OCI-LY7 (cell line): ENCODE data around the gene METTL25B. TPM values are rescaled to one million over a fixed set of nuclear protein-coding genes. Genes with fewer than 3 reads are reported as not detected.

Source experiments
- BruUV-seq: library from RNA; stranded (reverse); fragments of 400-500 nt; replicated peaks from 2 replicates; lab custom pipeline; 2021; lab: Mats Ljungman, UMichigan
- CTCF ChIA-PET: fragments of 300-600 bp; sonication (Branson Sonifier 250); formaldehyde crosslinking; loops from one replicate; lab custom pipeline; 2022; ENCODE audit warnings: antibody characterized with exemption; ENCODE audit not compliant: unreplicated experiment; lab: Charles Lee
- POLR2A ChIA-PET: fragments of 300-600 bp; sonication (Branson Sonifier 250); formaldehyde crosslinking; loops from one replicate; lab custom pipeline; 2022; ENCODE audit warnings: antibody characterized with exemption; lab: Charles Lee
- DNase-seq: peaks from one replicate; pipeline ENCODE4 v3.0.0-alpha.2; 2015; ENCODE audit warnings: low spot score
- H2AFZ ChIP-seq: fragments of 200-600 bp; sonication (generic), shearing (Covaris generic); 2 replicates; pipeline ENCODE4 v1.6.1; 2014; ENCODE audit warnings: mild to moderate bottlenecking, antibody characterized with exemption, low read length, moderate library complexity
- H3K27ac ChIP-seq: fragments of 200-600 bp; sonication (generic); 2 replicates; pipeline ENCODE4 v1.5.1; 2014; ENCODE audit warnings: mixed run types, low read depth, mild to moderate bottlenecking, moderate library complexity, low read length, inconsistent platforms; ENCODE audit not compliant: poor library complexity, severe bottlenecking
- H3K36me3 ChIP-seq: fragments of 200-600 bp; sonication (generic); 2 replicates; pipeline ENCODE4 v1.6.1; 2014; ENCODE audit warnings: mild to moderate bottlenecking, antibody characterized with exemption, low read length, moderate library complexity, mixed read lengths; ENCODE audit not compliant: insufficient read depth
- H3K4me1 ChIP-seq: fragments of 200-600 bp; sonication (generic); 2 replicates; pipeline ENCODE4 v1.5.1; 2014; ENCODE audit warnings: mild to moderate bottlenecking, low read length; ENCODE audit not compliant: insufficient read depth, poor library complexity, severe bottlenecking
- H3K4me2 ChIP-seq: fragments of 200-600 bp; sonication (generic); 2 replicates; pipeline ENCODE4 v1.6.1; 2014; ENCODE audit warnings: mild to moderate bottlenecking, low read length
- H3K4me3 ChIP-seq: fragments of 200-600 bp; sonication (generic); 2 replicates; pipeline ENCODE4 v1.5.1; 2014; ENCODE audit warnings: mild to moderate bottlenecking, low read depth, low read length; ENCODE audit not compliant: poor library complexity, severe bottlenecking
- H3K79me2 ChIP-seq: fragments of 200-600 bp; sonication (generic); 2 replicates; pipeline ENCODE4 v1.6.1; 2016; ENCODE audit warnings: low read depth, mild to moderate bottlenecking, low read length, moderate library complexity, mixed read lengths; ENCODE audit not compliant: insufficient read depth
- H3K9me2 ChIP-seq: fragments of 200-600 bp; sonication (generic); 2 replicates; pipeline ENCODE4 v1.6.1; 2016; ENCODE audit warnings: mild to moderate bottlenecking, low read length, mixed read lengths; ENCODE audit not compliant: insufficient read depth
- H3K9me3 ChIP-seq: fragments of 200-600 bp; sonication (generic); 2 replicates; pipeline ENCODE4 v1.6.1; 2014; ENCODE audit warnings: mild to moderate bottlenecking, mixed run types, low read length, mixed read lengths
- H4K20me1 ChIP-seq: fragments of 200-600 bp; sonication (generic); 2 replicates; pipeline ENCODE4 v1.6.1; 2014; ENCODE audit warnings: mild to moderate bottlenecking, antibody characterized with exemption, low read length, moderate library complexity, mixed read lengths; ENCODE audit not compliant: insufficient read depth
- EZH2phosphoT487 ChIP-seq: fragments of 200-600 bp; sonication (generic); IDR thresholded peaks from 2 replicates; pipeline ENCODE4 v1.6.1; 2018; ENCODE audit warnings: low read depth, borderline replicate concordance, mild to moderate bottlenecking, mixed run types, antibody characterized with exemption, low read length, moderate library complexity, mixed read lengths
- intact Hi-C: fragments of 100-400 bp; cut with micrococcal nuclease; formaldehyde crosslinking; loops from one replicate; pipeline ENCODE4 v1.10.0; 2022; ENCODE audit not compliant: unreplicated experiment
- total RNA-seq, 2 experiments: library from RNA; depleted of rRNA in 1 of 2; stranded (reverse); fragments of >200 nt in 1 of 2; shearing (Covaris generic) in 1 of 2; gene quantifications; 2 replicates each; pipeline ENCODE4 v1.2.3, GENCODE V29; 2014 to 2022
- TF ChIP-seq, protein P1 (sequence below): fragments of 200-600 bp; sonication (generic); conservative IDR thresholded peaks from 2 replicates; pipeline ENCODE4 v1.5.1; 2014; ENCODE audit warnings: mild to moderate bottlenecking, antibody characterized with exemption, low read length, moderate library complexity, mixed read lengths

Gene METTL25B
- total RNA-seq, 2 experiments from 2014 or later: 24.7 to 45.6 TPM

DNA sequence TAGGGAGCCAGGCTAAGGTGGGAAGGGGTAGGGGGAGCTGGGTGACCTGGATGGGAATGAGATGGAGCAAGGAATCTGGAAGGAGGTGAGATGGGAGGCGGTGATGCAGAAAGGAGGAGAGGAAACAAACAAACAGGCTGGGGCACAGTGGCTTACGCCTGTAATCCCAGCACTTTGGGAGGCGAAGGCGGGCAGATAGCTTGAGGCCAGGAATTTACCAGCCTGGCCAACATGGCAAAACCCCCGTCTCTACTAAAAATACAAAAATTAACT is 33.6 kb upstream of the METTL25B start:
- BruUV-seq: no TSS peak
- H4K20me1 ChIP-seq: no peaks in the 10 kb centered on the region
- H3K9me3 ChIP-seq: no peaks in the 10 kb centered on the region
- CTCF ChIA-PET: no interaction called here
- no peaks in the 10 kb centered on the region for H3K9me2 ChIP-seq
- H2AFZ ChIP-seq: no peak overlapping the region
- H3K4me1 ChIP-seq: peaks cover 13% of the 10 kb centered on the region
- H3K36me3 ChIP-seq: no peaks in the 10 kb centered on the region
- H3K4me2 ChIP-seq: no peak overlapping the region
- intact Hi-C loops: no loop called here
- no peak for DNase-seq
- H3K27ac ChIP-seq: no peak overlapping the region
- no peak overlapping the region for H3K4me3 ChIP-seq
- TF ChIP-seq, protein P1, sequence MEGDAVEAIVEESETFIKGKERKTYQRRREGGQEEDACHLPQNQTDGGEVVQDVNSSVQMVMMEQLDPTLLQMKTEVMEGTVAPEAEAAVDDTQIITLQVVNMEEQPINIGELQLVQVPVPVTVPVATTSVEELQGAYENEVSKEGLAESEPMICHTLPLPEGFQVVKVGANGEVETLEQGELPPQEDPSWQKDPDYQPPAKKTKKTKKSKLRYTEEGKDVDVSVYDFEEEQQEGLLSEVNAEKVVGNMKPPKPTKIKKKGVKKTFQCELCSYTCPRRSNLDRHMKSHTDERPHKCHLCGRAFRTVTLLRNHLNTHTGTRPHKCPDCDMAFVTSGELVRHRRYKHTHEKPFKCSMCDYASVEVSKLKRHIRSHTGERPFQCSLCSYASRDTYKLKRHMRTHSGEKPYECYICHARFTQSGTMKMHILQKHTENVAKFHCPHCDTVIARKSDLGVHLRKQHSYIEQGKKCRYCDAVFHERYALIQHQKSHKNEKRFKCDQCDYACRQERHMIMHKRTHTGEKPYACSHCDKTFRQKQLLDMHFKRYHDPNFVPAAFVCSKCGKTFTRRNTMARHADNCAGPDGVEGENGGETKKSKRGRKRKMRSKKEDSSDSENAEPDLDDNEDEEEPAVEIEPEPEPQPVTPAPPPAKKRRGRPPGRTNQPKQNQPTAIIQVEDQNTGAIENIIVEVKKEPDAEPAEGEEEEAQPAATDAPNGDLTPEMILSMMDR: no peak
- TF ChIP-seq EZH2phosphoT487: no peak
- H3K79me2 ChIP-seq: no peaks in the 10 kb centered on the region
- POLR2A ChIA-PET: no interaction called here

DNA sequence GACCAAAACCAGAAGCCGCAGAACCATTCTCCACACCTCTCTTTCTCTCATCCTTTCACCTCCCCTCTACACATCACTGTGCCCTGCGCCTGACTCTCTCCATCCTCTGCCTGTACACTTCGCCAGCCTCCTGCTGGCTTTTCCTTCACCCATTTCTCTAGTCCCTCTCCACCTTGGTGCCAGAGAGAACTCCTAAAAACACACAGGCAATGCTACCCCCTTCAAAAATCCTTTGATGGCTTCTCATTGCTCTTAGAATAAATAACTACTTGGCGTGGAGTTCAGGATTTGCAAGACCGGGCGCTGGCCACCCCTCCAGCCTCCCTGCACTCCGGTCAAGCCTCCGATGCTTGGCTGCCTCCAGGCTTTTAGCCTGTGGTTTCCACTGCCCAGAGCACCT is 31.5 kb upstream of the METTL25B start:
- BruUV-seq: no TSS peak

DNA sequence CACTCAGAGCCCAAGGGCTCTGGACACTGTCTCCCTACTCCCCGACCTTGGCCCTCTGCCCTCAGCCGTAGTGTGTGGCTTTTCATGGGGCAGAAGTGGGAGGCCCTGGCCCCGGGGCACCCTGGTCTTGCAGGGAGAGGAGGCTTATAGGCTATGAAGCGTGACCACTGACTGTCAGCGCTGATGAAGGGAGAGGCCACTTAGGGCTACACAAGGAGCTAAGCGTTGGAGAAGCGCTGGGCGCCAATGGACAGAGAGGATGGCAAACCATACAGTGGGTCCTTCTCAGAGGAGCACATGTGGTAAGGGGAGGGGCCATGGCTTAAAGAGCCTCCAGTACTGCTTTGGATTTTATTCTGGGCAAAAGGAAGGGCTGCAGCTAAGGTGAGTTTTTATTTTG is 30.8 kb upstream of the METTL25B start:
- H3K4me1 ChIP-seq: peaks cover 11% of the 10 kb centered on the region
- no peak overlapping the region for H3K27ac ChIP-seq
- ChIA-PET CTCF (no interaction called here), POLR2A (no interaction called here)
- no peak overlapping the region for H3K4me2 ChIP-seq
- BruUV-seq: no TSS peak
- no peaks in the 10 kb centered on the region for H4K20me1 ChIP-seq
- no peaks in the 10 kb centered on the region for H3K36me3 ChIP-seq
- DNase-seq: no peak
- no peaks in the 10 kb centered on the region for H3K79me2 ChIP-seq
- intact Hi-C loops: no loop called here
- TF ChIP-seq, protein P1: no peak
- TF ChIP-seq EZH2phosphoT487: no peak
- H3K4me3 ChIP-seq: no peak overlapping the region
- H3K9me2 ChIP-seq: no peaks in the 10 kb centered on the region
- no peaks in the 10 kb centered on the region for H3K9me3 ChIP-seq
- H2AFZ ChIP-seq: no peak overlapping the region

More for the DNA sequence above, 31.5 kb upstream of the METTL25B start:
- Histone ChIP-seq H2AFZ (no peak overlapping the region), H4K20me1 (no peaks in the 10 kb centered on the region), H3K4me1 (peaks cover 13% of the 10 kb centered on the region), H3K27ac (no peak overlapping the region), H3K79me2 (no peaks in the 10 kb centered on the region), H3K4me2 (no peak overlapping the region), H3K9me2 (no peaks in the 10 kb centered on the region), H3K4me3 (no peak overlapping the region), H3K36me3 (no peaks in the 10 kb centered on the region), H3K9me3 (no peaks in the 10 kb centered on the region)
- TF ChIP-seq, protein P1: no peak
- no peak for TF ChIP-seq EZH2phosphoT487
- intact Hi-C loops: no loop called here
- ChIA-PET POLR2A (no interaction called here), CTCF (no interaction called here)
- no peak for DNase-seq
